HepG2 (cell line): ENCODE results near the gene CAMK2G. TPM values are rescaled to one million over a fixed set of nuclear protein-coding genes. Genes with fewer than 3 reads are reported as not detected.
A peak's percentile ranks its signal among the peaks of the same experiment; 100 is the strongest.

Experiments used
- ATAC-seq: fragments of 200-7000 bp; cut with Tn5 transposase; 3 replicates; pipeline ENCODE4 v1.9.1; 2020; ENCODE audit warnings: mild to moderate bottlenecking, moderate library complexity
- BruUV-seq: library from RNA; stranded (reverse); fragments of 400-500 nt; replicated peaks from 2 replicates; lab custom pipeline; 2021; lab: Mats Ljungman, UMichigan
- CTCF ChIA-PET: fragments of 300-600 bp; formaldehyde crosslinking; extraction: SDS; loops from one replicate; lab custom pipeline; 2021; ENCODE audit warnings: low total read pairs, inconsistent platforms, low intra/inter-chr PET ratio; lab: Yijun Ruan, JAX
- POLR2A ChIA-PET: fragments of 350-600 bp; sonication (Branson Sonifier 250); formaldehyde crosslinking; loops from one replicate; lab custom pipeline; 2020; ENCODE audit warnings: antibody characterized with exemption, inconsistent platforms; lab: Yijun Ruan, JAX
- DNase-seq: peaks from one replicate; pipeline ENCODE4 v3.0.0-alpha.2; 2015; ENCODE audit warnings: low spot score
- FAIRE-seq: peaks from 3 replicates; lab custom pipeline; 2011; peaks lifted over from hg19 to GRCh38; lab: Jason Lieb, UNC
- H2AFZ ChIP-seq: one replicate; pipeline ENCODE4 v1.6.1; 2011; ENCODE audit warnings: low read length, inconsistent platforms
- H3K27ac ChIP-seq: fragments of 300-600 bp; 3 replicates; pipeline ENCODE4 v1.8.0; 2011; ENCODE audit warnings: mixed run types, mild to moderate bottlenecking, mixed read lengths, low read length, inconsistent platforms; ENCODE audit not compliant: insufficient read depth; ENCODE audit errors: extremely low read length
- H3K27me3 ChIP-seq, 2 experiments: fragments of 200-600 bp in 1 of 2; 2 replicates in 1 of 2; 3 replicates in 1 of 2; pipeline versions ENCODE4 v1.6.0 to v1.8.0; 2011; ENCODE audit warnings: low read length in 2 of 2, mild to moderate bottlenecking in 2 of 2, moderate library complexity in 2 of 2, inconsistent platforms in 1 of 2; ENCODE audit not compliant: insufficient read depth in 2 of 2, control insufficient read depth in 1 of 2
- H3K36me3 ChIP-seq, 2 experiments: fragments of 200-600 bp in 1 of 2; replicated peaks in 1 of 2; 2 replicates in 1 of 2; 3 replicates in 1 of 2; pipeline versions ENCODE4 v1.5.1 to v1.8.0; 2011; ENCODE audit warnings: low read length in 2 of 2, inconsistent platforms in 1 of 2; ENCODE audit not compliant: insufficient read depth in 2 of 2, control insufficient read depth in 1 of 2
- H3K4me1 ChIP-seq: 2 replicates; pipeline ENCODE4 v1.5.1; 2012; ENCODE audit warnings: low read length, inconsistent platforms; ENCODE audit not compliant: insufficient read depth
- H3K4me2 ChIP-seq: 2 replicates; pipeline ENCODE4 v1.6.0; 2011; ENCODE audit warnings: low read depth, low read length, inconsistent platforms
- H3K4me3 ChIP-seq, 3 experiments: fragments of 200-600 bp in 1 of 3; sonication (generic), shearing (Covaris generic) in 1 of 3; replicated peaks in 1 of 3; 2 replicates each; pipeline ENCODE4 v1.5.1; 2011 to 2016; ENCODE audit warnings: low read length in 3 of 3, inconsistent platforms in 2 of 3, low read depth in 2 of 3, mild to moderate bottlenecking in 2 of 3, control low read depth in 1 of 3, mixed read lengths in 1 of 3; ENCODE audit not compliant: insufficient read depth in 1 of 3
- H3K79me2 ChIP-seq: one replicate; pipeline ENCODE4 v1.6.1; 2011; ENCODE audit warnings: low read length, inconsistent platforms; ENCODE audit not compliant: insufficient read depth
- H3K9ac ChIP-seq: 2 replicates; pipeline ENCODE4 v1.6.0; 2011; ENCODE audit warnings: mild to moderate bottlenecking, low read depth, low read length, inconsistent platforms; ENCODE audit not compliant: insufficient read depth
- H3K9me3 ChIP-seq: 2 replicates; pipeline ENCODE4 v1.5.1; 2012; ENCODE audit warnings: mild to moderate bottlenecking, low read length
- H4K20me1 ChIP-seq: 2 replicates; pipeline ENCODE4 v1.6.0; 2011; ENCODE audit warnings: inconsistent platforms, mild to moderate bottlenecking, low read length, moderate library complexity; ENCODE audit not compliant: insufficient read depth
- AHR ChIP-seq: IDR thresholded peaks from 2 replicates; pipeline ENCODE4 v1.6.1; 2018; ENCODE audit warnings: missing genetic modification reagents, missing compliant biosample characterization
- CTCF ChIP-seq: sonication (generic); formaldehyde crosslinking; IDR thresholded peaks from 2 replicates; pipeline ENCODE4 v1.5.0; 2020; ENCODE audit warnings: mild to moderate bottlenecking, missing genetic modification reagents, moderate library complexity
- DNMT3B ChIP-seq: conservative IDR thresholded peaks from 2 replicates; pipeline ENCODE4 v1.6.1; 2016; ENCODE audit warnings: missing biosample characterization, control low read depth
- GATAD1 ChIP-seq: IDR thresholded peaks from 2 replicates; pipeline ENCODE4 v1.6.1; 2016; ENCODE audit warnings: missing genetic modification reagents, missing compliant biosample characterization
- HINFP ChIP-seq: sonication (generic); formaldehyde crosslinking; IDR thresholded peaks from 2 replicates; pipeline ENCODE4 v1.4.0; 2020; ENCODE audit warnings: low read depth, mild to moderate bottlenecking, missing genetic modification reagents
- HNRNPUL1 ChIP-seq: fragments of 200-400 bp; formaldehyde crosslinking; IDR thresholded peaks from 2 replicates; pipeline ENCODE4 v1.6.1; 2017; ENCODE audit warnings: low read depth, mild to moderate bottlenecking, low read length, moderate library complexity
- ISL2 ChIP-seq: sonication (generic); formaldehyde crosslinking; IDR thresholded peaks from 2 replicates; pipeline ENCODE4 v1.5.0; 2020; ENCODE audit warnings: missing genetic modification reagents
- ZFP1 ChIP-seq: IDR thresholded peaks from 2 replicates; pipeline ENCODE4 v1.6.1; 2016
- ZFY ChIP-seq: sonication (generic); formaldehyde crosslinking; IDR thresholded peaks from 2 replicates; pipeline ENCODE4 v1.4.0; 2020; ENCODE audit warnings: missing genetic modification reagents
- ZNF333 ChIP-seq: sonication (generic); formaldehyde crosslinking; IDR thresholded peaks from 2 replicates; pipeline ENCODE4 v1.4.0; 2020; ENCODE audit warnings: mild to moderate bottlenecking, missing genetic modification reagents, borderline replicate concordance
- ZNF687 ChIP-seq: sonication (generic); formaldehyde crosslinking; IDR thresholded peaks from 2 replicates; pipeline ENCODE4 v1.5.1; 2020; ENCODE audit warnings: mild to moderate bottlenecking, missing genetic modification reagents, moderate library complexity
- WGBS: methylation state at CpG from one replicate; pipeline ENCODE4 v1.1.6; 2017; ENCODE audit warnings: low lambda C conversion rate; 5-methylcytosine and 5-hydroxymethylcytosine counted together
- in situ Hi-C: cut with HindIII; loops from 2 replicates; pipeline ENCODE4 v1.10.0; 2017; ENCODE audit warnings: low pct_unique_long_range_greater_than_20kb; ENCODE audit not compliant: extremely low pct_ligation_motif_present
- intact Hi-C: fragments of 100-400 bp; cut with micrococcal nuclease; formaldehyde crosslinking; loops from one replicate; pipeline ENCODE4 v1.10.0; 2022; ENCODE audit not compliant: unreplicated experiment
- polyA plus RNA-seq, 8 experiments: library from polyadenylated mRNA; depleted of rRNA in 3 of 8; stranded (reverse) in 7 of 8; unstranded in 1 of 8; fragments of >200 nt; fragmentation: Illumina TruSeq in 4 of 8; extraction: Trizol in 4 of 8; gene quantifications; 2 replicates each; pipeline versions ENCODE4 v1.2.1 to v1.2.3, GENCODE V29; 2011 to 2016; ENCODE audit warnings: low read depth in 4 of 8, missing spikeins in 1 of 8, mixed read lengths in 1 of 8; ENCODE audit not compliant: insufficient read depth in 1 of 8
- total RNA-seq, 5 experiments: library from RNA; depleted of rRNA; stranded (reverse); fragments of >200 nt; fragmentation: Illumina TruSeq; extraction: Trizol; gene quantifications; 2 replicates each; pipeline ENCODE4 v1.2.3, GENCODE V29; 2016; ENCODE audit warnings: low read depth in 1 of 5
- TF ChIP-seq, protein P1 (sequence below): sonication (generic); formaldehyde crosslinking; IDR thresholded peaks from 2 replicates; pipeline ENCODE4 v1.4.0; 2020; ENCODE audit warnings: missing genetic modification reagents

Gene CAMK2G
- total and polyA plus RNA-seq, 2 of the 13 experiments (the other 11 are each of a cell fraction or from before 2014, with no cell fraction given) = 15.9 to 18.8 TPM

- intact Hi-C loops (no loop called here), in situ Hi-C loops (no loop called here)
- Histone ChIP-seq H2AFZ (no peak overlapping the region), H3K9ac (no peak overlapping the region), H3K4me2 (no peak overlapping the region), H3K27me3 (no peaks in the 10 kb centered on the region; a peak in 1 of 5 replicates), H3K36me3 (peaks cover 29 to 49% of the 10 kb centered on the region in 2 experiments), H3K79me2 (peaks cover 26% of the 10 kb centered on the region), H3K27ac (no peak overlapping the region), H3K4me1 (peaks cover 34% of the 10 kb centered on the region), H4K20me1 (0 out of 2 replicates have a peak, but pooled peaks cover 2% of the 10 kb centered on the region), H3K4me3 (no peak overlapping the region), H3K9me3 (no peaks in the 10 kb centered on the region)
- 98% methylated on average over 9 of the region's 17 CpGs for WGBS
- CTCF ChIA-PET = no interaction called here
- no peak for FAIRE-seq
- no peak for DNase-seq
- ATAC-seq = no peak
- POLR2A ChIA-PET = no interaction called here
- no TSS peak for BruUV-seq
- TF ChIP-seq ZFY (CRISPR knock-in tag) (no peak), CTCF (CRISPR knock-in tag) (no peak), GATAD1 (CRISPR knock-in tag) (no peak), ZFP1 (CRISPR knock-in tag) (no peak), AHR (CRISPR knock-in tag) (no peak), HINFP (CRISPR knock-in tag) (no peak), HNRNPUL1 (no peak), ISL2 (no peak), DNMT3B (CRISPR knock-in tag) (no peak), ZNF333 (CRISPR knock-in tag) (no peak), ZNF687 (CRISPR knock-in tag) (0 out of 2 replicates have a peak, but pooled peaks have one; percentile 22)
- TF ChIP-seq, protein P1, sequence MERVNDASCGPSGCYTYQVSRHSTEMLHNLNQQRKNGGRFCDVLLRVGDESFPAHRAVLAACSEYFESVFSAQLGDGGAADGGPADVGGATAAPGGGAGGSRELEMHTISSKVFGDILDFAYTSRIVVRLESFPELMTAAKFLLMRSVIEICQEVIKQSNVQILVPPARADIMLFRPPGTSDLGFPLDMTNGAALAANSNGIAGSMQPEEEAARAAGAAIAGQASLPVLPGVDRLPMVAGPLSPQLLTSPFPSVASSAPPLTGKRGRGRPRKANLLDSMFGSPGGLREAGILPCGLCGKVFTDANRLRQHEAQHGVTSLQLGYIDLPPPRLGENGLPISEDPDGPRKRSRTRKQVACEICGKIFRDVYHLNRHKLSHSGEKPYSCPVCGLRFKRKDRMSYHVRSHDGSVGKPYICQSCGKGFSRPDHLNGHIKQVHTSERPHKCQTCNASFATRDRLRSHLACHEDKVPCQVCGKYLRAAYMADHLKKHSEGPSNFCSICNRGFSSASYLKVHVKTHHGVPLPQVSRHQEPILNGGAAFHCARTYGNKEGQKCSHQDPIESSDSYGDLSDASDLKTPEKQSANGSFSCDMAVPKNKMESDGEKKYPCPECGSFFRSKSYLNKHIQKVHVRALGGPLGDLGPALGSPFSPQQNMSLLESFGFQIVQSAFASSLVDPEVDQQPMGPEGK (CRISPR knock-in tag) = peak; percentile 32; the same call in 1 of the 2 replicates
Observed at GRCh38 chr10:73788864-73789658, 85.3 kb downstream of the CAMK2G start.
